ENCODE data around the gene CLK3.
"Not testable (repeated sequence)": the region's sequence is repeated elsewhere in the genome, so short reads cannot be mapped to it uniquely, and the experiment has no call there.

The CLK3 gene

GRCh38 chr15:74615508-74616365, at the start of gene CLK3:
Gene CLK3 (plus strand): TSS chr15:74615836. CDS start chr15:74619197, 3,361 bp downstream.
- peak; percentile 62 for DNase-seq

- no peak for DNase-seq
Measured at GRCh38 chr15:74568594-74568993, 47.0 kb upstream of the CLK3 start.

DNA sequence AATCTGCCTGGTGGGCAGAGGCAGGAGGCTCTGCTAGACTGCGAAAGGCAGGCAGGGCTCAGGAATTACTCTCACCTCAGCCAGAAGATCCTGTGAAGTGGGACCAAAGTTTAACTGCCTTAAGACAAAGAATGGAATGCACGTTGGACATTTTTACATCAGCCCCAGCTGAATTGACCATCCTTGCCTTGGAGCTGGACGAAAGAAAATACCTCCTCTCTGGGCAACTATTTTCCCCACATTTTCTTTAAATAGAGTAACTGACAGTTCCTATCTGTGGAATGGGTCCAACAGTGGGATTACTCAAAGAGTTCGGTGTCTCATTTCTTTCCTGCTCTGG, 45.9 kb upstream of the CLK3 start:
- no peak for DNase-seq

DNA sequence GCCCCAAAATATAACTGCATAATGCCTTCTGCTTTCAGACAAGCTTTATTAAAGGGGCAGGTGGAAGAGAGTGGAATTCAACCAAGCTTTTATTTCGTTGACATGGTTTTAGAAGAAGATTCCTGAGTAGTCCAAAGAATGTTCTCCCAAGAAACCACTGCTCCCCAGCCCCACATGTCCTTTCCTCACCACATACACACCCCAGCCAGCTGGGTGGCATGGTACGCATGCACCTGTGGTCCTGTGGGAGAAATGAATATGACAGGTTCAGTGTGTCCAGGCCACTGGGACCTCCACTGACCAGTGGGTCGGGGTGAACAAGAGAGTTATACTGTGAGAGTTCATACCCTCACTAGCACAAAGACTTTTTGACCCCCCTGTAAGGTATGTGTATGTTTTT, 44.4 kb upstream of the CLK3 start:
- DNase-seq = no peak

GRCh38 chr15:74573987-74574386, 41.6 kb upstream of the CLK3 start:
- no peak for DNase-seq

DNA sequence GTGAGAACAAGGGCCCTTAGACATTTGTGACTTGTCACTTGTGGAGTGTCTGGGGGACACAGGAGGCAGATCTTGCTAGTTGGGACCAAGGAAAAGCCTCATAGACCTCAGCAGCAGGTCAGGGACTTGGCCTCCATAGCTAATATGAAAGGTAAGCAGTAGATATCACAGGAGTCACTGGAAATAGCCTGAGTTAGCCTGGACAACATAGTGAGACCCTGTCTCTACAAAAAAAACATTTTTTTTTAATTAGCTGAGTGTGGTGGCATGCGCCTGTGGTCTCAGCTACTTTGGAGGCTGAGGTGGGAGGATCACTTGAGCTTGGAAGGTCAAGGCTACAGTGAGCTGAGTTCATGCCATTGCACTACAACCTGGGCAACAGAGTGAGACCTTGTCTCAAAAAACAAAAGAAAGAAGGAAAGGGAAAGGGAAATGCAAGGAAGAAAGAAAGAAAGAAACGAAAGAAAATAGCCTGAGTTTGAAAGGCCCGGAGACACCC, 37.1 kb upstream of the CLK3 start:
- DNase-seq = no peak

- no peak for DNase-seq
Measured at GRCh38 chr15:74579001-74579400, 36.6 kb upstream of the CLK3 start.

- DNase-seq = peak; percentile 39
Measured at GRCh38 chr15:74580538-74581350, 34.9 kb upstream of the CLK3 start.

- no peak for DNase-seq
Measured at GRCh38 chr15:74584204-74584603, 31.4 kb upstream of the CLK3 start.

GRCh38 chr15:74584779-74585178, 30.9 kb upstream of the CLK3 start:
- DNase-seq = no peak

GRCh38 chr15:74585191-74585590, 30.4 kb upstream of the CLK3 start:
- DNase-seq = no peak

DNA sequence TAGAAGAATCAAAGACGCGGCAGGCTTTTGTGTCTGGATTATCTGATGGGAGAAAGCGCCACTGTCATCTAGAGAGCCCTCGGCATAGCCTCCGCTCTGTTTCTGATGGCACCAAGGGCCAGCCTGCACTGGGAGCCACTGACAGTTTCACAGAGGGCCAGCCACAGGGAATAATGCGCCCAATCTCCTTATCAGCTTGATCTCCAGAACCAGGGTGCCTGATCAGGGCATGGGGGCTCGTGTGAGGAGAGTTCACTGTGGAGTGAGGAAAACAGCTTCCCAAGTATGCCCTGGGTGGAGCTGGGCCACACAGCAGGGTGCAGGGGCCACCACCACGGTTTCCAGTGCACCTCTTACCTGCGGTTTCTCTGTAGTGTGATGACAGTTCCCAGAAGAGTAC, 29.8 kb upstream of the CLK3 start:
- DNase-seq = no peak

- DNase-seq = no peak
Measured at GRCh38 chr15:74589826-74590225, 25.8 kb upstream of the CLK3 start.

- no peak for DNase-seq
Measured at GRCh38 chr15:74592222-74592621, 23.4 kb upstream of the CLK3 start.

GRCh38 chr15:74593122-74593521, 22.5 kb upstream of the CLK3 start:
- no peak for DNase-seq

DNA sequence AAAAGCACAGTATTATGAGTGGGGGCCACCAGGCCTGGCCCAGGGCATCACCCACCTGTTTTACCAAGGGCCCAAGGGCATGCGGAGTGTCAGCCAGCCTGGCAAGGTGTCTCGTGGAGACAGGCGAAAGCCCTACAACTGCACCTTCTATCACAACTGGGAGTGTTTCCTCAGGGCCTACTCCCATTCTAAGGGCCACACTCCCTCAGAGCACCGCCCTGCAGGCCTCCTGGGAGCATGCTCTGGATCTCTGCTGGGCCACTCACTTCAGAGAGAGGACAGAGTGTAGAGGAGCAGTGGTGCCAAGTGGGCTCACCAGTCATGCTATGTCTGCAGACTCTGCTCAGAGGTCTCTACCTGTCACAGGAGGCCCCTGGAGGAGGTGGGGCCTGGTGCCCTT, 21.2 kb upstream of the CLK3 start:
- DNase-seq = no peak

DNA sequence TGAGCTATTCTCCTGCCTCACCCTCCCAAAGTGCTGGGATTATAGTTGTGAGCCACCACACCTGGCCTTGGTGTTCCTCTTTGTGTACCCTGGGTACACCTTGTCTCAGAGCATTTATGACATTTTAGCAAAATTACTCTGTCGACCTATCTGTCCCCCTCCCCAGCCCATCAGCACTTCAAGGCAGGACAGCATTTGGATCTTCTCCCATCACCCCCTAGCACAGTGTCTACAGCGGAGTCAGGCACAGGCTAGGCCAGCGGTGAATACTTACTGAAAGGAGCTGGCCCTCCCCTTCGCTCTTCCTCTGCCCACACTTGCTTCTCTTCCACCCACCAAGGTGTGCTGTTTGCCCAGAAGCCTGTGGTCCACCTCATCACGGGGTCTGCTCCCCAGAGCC, 20.4 kb upstream of the CLK3 start:
- no peak for DNase-seq

DNA sequence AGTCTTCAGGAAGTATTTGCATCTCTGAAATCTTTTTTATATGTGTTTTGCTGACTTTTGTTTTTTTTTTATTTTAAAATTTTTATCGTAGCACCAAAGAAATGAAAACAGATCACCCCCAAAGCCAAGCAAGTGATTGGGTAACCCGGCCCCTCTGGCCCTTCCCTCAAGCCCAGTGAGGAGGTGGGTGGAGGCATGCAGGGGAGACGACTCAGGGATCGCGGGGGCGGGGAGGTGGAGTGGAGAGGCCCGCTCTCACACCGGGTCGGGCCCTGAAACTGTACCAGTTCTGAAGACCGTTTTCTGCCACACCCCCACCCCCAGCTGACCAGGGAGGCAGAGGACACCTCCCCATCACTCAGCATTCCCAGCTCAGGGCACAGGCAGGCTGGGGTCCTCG, 18.9 kb upstream of the CLK3 start:
- DNase-seq = not testable (repeated sequence)

- not testable (repeated sequence) for DNase-seq
Measured at GRCh38 chr15:74597146-74597705, 18.4 kb upstream of the CLK3 start.

DNA sequence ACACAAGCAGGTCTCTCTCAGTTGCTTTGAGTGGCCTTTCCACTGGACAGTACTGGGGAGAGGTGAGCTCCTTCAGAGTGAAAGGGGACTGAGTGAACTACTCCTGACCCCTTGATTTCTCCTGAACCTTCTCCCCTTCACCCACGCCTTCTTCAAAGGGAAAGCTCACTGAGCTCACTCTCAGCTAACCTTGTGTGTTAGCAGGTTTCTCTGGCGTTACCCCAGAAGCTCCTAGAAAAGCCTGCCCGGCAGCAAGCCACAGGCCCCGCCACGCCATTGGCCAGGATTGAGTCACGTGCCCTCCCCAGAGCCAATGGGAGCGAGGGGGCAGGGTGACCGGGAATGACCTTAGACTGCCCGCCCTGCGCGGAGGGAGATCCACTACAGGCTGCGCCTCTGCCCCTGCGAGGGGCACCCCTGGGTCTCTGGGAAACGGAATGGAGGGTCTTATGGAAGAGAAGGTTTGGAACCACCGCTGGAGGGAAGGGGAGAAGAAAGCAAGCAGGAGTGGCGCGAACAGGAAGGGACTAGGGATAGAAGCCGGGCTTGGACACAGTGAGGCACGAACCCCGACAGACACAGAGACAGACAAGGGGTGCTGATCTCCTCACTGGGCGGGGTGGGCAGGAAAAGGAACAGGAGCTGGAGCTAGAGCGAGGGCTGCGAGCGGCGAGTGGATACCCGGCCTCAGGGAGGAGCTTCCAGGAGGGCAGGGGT, 17.4 kb upstream of the CLK3 start:
- no peak for DNase-seq

DNA sequence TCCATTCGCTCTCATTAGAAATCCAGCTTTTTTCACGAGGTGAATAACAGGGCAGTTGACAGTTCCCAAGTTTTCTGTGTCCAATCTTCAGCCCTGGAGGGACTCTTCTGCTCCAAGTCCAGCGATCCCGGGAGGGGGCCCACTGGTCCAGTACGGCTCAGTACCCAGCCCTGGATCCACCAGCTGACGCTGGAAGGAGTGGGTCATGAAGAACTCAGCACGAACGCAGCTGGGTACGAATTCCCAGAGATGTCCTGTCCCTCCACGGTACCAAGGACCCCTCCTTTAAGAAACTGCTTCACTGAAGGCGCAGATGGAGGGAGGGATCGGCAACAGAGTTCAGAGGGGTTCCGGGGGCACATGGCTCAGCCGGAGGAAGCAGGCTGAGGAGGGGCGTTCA, 16.5 kb upstream of the CLK3 start:
- no peak for DNase-seq

- no peak for DNase-seq
Measured at GRCh38 chr15:74603026-74603788, 12.4 kb upstream of the CLK3 start.

Data from NCI-H524 treated with DMSO at 0.1 percent for 48 hours (cell line).